Osteoblast (primary cell): Measurements from ENCODE around the gene CDK18. TPM values are rescaled to one million over a fixed set of nuclear protein-coding genes. Genes with fewer than 3 reads are reported as not detected.
A peak's percentile ranks its signal among the peaks of the same experiment; 100 is the strongest.

Source experiments
- DNase-seq: peaks from one replicate; pipeline ENCODE4 v3.0.0; 2011; ENCODE audit warnings: low spot score, mixed read lengths; ENCODE audit not compliant: insufficient read length; ENCODE audit errors: missing footprints
- H2AFZ ChIP-seq: 2 replicates; pipeline ENCODE4 v1.6.0; 2011; ENCODE audit warnings: mild to moderate bottlenecking, low read length
- H3K27ac ChIP-seq: 2 replicates; pipeline ENCODE4 v1.5.1; 2011; ENCODE audit warnings: mild to moderate bottlenecking, low read depth, low read length, moderate library complexity
- H3K27me3 ChIP-seq: 2 replicates; pipeline ENCODE4 v1.6.0; 2012; ENCODE audit warnings: mild to moderate bottlenecking, control low read depth, inconsistent platforms, low read length, moderate library complexity; ENCODE audit not compliant: insufficient read depth
- H3K36me3 ChIP-seq: 2 replicates; pipeline ENCODE4 v1.5.1; 2011; ENCODE audit warnings: mild to moderate bottlenecking, low read length, control low read depth, moderate library complexity; ENCODE audit not compliant: insufficient read depth
- H3K4me1 ChIP-seq: 2 replicates; pipeline ENCODE4 v1.5.1; 2011; ENCODE audit warnings: mild to moderate bottlenecking, low read length, control low read depth, moderate library complexity; ENCODE audit not compliant: insufficient read depth
- H3K4me2 ChIP-seq: 2 replicates; pipeline ENCODE4 v1.6.0; 2011; ENCODE audit warnings: mild to moderate bottlenecking, low read length; ENCODE audit not compliant: insufficient read depth
- H3K4me3 ChIP-seq: fragments of 200-600 bp; sonication (generic); 3 replicates; pipeline ENCODE4 v1.5.1; 2012; ENCODE audit warnings: mild to moderate bottlenecking, low read length, inconsistent platforms; ENCODE audit not compliant: insufficient read depth
- H3K79me2 ChIP-seq: 2 replicates; pipeline ENCODE4 v1.6.0; 2012; ENCODE audit warnings: mild to moderate bottlenecking, low read length, control low read depth, inconsistent platforms; ENCODE audit not compliant: insufficient read depth
- H3K9me3 ChIP-seq: 2 replicates; pipeline ENCODE4 v1.5.1; 2011; ENCODE audit warnings: low read depth, low read length, control low read depth
- H4K20me1 ChIP-seq: 2 replicates; pipeline ENCODE4 v1.6.0; 2012; ENCODE audit warnings: mild to moderate bottlenecking, low read length, control low read depth; ENCODE audit not compliant: insufficient read depth
- CTCF ChIP-seq: IDR thresholded peaks from 2 replicates; pipeline ENCODE4 v1.5.1; 2011; ENCODE audit warnings: mild to moderate bottlenecking, low read depth, low read length, moderate library complexity; ENCODE audit errors: extremely low read depth
- total RNA-seq: library from RNA; depleted of rRNA; stranded (reverse); fragments of >200 nt; gene quantifications from 2 replicates; pipeline ENCODE4 v1.2.3, GENCODE V29; 2012

The CDK18 gene
- total RNA-seq, 1 donor: 0.72 TPM

- TF ChIP-seq CTCF: no peak
- H3K79me2 ChIP-seq: no peaks in the 10 kb centered on the region
Measured at GRCh38 chr1:205524794-205525101, 20.3 kb downstream of the CDK18 start.

GRCh38 chr1:205525495-205526285 lies 21.2 kb downstream of the CDK18 start:
- Histone ChIP-seq H4K20me1 (no peaks in the 10 kb centered on the region), H3K9me3 (no peaks in the 10 kb centered on the region), H3K4me3 (no peak overlapping the region), H3K27ac (no peak overlapping the region), H2AFZ (no peak overlapping the region), H3K27me3 (peaks cover 4% of the 10 kb centered on the region), H3K36me3 (no peaks in the 10 kb centered on the region), H3K4me1 (no peaks in the 10 kb centered on the region), H3K4me2 (no peak overlapping the region), H3K79me2 (no peaks in the 10 kb centered on the region)
- no peak for TF ChIP-seq CTCF
- DNase-seq: peak; percentile 50

More at GRCh38 chr1:205524794-205525101, 20.3 kb downstream of the CDK18 start:
- Histone ChIP-seq H3K36me3 (no peaks in the 10 kb centered on the region), H3K27ac (no peak overlapping the region), H3K4me2 (no peak overlapping the region), H3K4me3 (no peak overlapping the region), H3K9me3 (no peaks in the 10 kb centered on the region), H2AFZ (no peak overlapping the region), H3K4me1 (no peaks in the 10 kb centered on the region), H4K20me1 (no peaks in the 10 kb centered on the region), H3K27me3 (peaks cover 10% of the 10 kb centered on the region)
- DNase-seq: peak; percentile 53

- H2AFZ ChIP-seq: no peak overlapping the region
- peak; percentile 76 for DNase-seq
- no peaks in the 10 kb centered on the region for H3K79me2 ChIP-seq
- no peak overlapping the region for H3K27ac ChIP-seq
- peaks cover 4% of the 10 kb centered on the region for H3K27me3 ChIP-seq
- no peak for TF ChIP-seq CTCF
- no peaks in the 10 kb centered on the region for H3K4me1 ChIP-seq
- H3K4me2 ChIP-seq: no peak overlapping the region
- no peaks in the 10 kb centered on the region for H3K9me3 ChIP-seq
- H3K4me3 ChIP-seq: no peak overlapping the region
- no peaks in the 10 kb centered on the region for H4K20me1 ChIP-seq
- H3K36me3 ChIP-seq: no peaks in the 10 kb centered on the region
Measured at GRCh38 chr1:205526431-205526830, 22.0 kb downstream of the CDK18 start.

GRCh38 chr1:205527931-205528330 lies 23.5 kb downstream of the CDK18 start:
- Histone ChIP-seq H3K9me3 (no peaks in the 10 kb centered on the region), H3K4me3 (no peak overlapping the region), H3K4me1 (no peaks in the 10 kb centered on the region), H3K4me2 (no peak overlapping the region), H3K27me3 (peaks cover 4% of the 10 kb centered on the region), H3K79me2 (no peaks in the 10 kb centered on the region), H4K20me1 (no peaks in the 10 kb centered on the region), H3K36me3 (no peaks in the 10 kb centered on the region), H3K27ac (no peak overlapping the region), H2AFZ (no peak overlapping the region)
- TF ChIP-seq CTCF: no peak
- peak; percentile 75 for DNase-seq
